ENCODE results near the gene SFXN5. TPM values are rescaled to one million over a fixed set of nuclear protein-coding genes. Genes with fewer than 3 reads are reported as not detected.

The SFXN5 gene
- total and polyA plus RNA-seq, 7 donors = 5.1 to 17.1 (median 12.2) TPM

DNA sequence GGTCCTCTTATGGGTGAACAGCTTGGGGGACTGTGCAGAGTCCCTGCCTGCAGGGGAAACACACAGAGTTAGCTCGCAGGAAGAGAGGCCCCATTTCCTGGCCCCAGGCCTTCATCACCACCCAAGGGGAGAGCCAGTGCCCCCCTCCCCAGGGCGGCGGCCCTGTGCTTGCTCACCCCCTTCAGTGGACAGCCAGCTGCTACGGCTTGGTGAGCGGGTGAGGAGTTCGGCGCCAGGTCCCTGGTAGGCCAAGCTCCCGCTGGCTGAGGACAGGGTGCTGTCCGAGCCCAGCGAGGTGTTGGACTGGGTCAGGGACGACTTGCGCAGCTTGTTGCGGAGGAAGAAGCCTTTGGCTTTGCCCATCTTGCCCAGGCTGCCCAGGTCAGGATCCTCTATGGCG, 17.2 kb upstream of the SFXN5 start:
- peaks cover 5% of the 10 kb centered on the region for H3K4me1 ChIP-seq
- 91 to 95% (median 92%) methylated on average over 12 to 14 of the region's 14 CpGs for WGBS, 3 donors
- no peaks in the 10 kb centered on the region for H3K27me3 ChIP-seq (ENCODE audit: insufficient read depth in 3 of 3, low read length in 2 of 3)
- ATAC-seq = no peak
- TF ChIP-seq, protein P1, sequence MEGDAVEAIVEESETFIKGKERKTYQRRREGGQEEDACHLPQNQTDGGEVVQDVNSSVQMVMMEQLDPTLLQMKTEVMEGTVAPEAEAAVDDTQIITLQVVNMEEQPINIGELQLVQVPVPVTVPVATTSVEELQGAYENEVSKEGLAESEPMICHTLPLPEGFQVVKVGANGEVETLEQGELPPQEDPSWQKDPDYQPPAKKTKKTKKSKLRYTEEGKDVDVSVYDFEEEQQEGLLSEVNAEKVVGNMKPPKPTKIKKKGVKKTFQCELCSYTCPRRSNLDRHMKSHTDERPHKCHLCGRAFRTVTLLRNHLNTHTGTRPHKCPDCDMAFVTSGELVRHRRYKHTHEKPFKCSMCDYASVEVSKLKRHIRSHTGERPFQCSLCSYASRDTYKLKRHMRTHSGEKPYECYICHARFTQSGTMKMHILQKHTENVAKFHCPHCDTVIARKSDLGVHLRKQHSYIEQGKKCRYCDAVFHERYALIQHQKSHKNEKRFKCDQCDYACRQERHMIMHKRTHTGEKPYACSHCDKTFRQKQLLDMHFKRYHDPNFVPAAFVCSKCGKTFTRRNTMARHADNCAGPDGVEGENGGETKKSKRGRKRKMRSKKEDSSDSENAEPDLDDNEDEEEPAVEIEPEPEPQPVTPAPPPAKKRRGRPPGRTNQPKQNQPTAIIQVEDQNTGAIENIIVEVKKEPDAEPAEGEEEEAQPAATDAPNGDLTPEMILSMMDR (IDR thresholded peaks at IDR 0.05) = no peak
- H3K36me3 ChIP-seq (ENCODE audit: insufficient read depth in 1 of 2, low read depth in 1 of 2) = peaks cover 0 to 31% of the 10 kb centered on the region in 2 donors
- no peak overlapping the region for H3K4me3 ChIP-seq
- H3K27ac ChIP-seq = no peak overlapping the region
- DNase-seq = no peak
- no peaks in the 10 kb centered on the region for H3K9me3 ChIP-seq
- intact Hi-C loops (cut with DNase I) = loop anchor here in 1 of 2 donors (5.0 kb wide), 1 partner anchor 91 kb away; no protein-coding TSS in a partner anchor

DNA sequence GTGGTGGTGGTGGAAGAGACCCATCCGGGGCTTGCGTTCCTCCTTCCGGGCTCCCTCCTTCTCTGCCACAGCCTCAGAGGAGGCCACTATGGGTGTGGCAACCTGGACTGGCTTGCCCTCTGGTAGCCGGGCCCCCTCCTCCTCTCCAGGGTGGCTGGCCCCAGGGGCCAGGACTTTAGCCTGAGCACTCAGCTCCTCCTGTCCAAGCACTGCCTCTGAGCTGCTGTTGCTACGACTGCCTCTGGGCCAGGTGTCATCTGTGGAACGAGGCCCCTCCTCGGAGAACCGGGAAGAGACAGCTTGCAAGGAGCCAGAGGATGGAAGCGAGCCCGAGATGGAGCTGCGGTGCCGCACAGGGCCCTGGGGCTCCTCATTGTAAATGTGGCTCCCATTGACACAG, 16.7 kb upstream of the SFXN5 start:
- WGBS, 3 donors = 89 to 94% (median 93%) methylated on average over 12 of the region's 12 CpGs
- Histone ChIP-seq H3K4me3 (no peak overlapping the region), H3K9me3 (no peaks in the 10 kb centered on the region), H3K36me3 (ENCODE audit: insufficient read depth in 1 of 2, low read depth in 1 of 2) (peaks cover 0 to 31% of the 10 kb centered on the region in 2 donors), H3K27me3 (ENCODE audit: insufficient read depth in 3 of 3, low read length in 2 of 3) (no peaks in the 10 kb centered on the region), H3K4me1 (peaks cover 3% of the 10 kb centered on the region), H3K27ac (no peak overlapping the region)
- intact Hi-C loops (cut with DNase I) = loop anchor here in 1 of 2 donors (5.0 kb wide), 1 partner anchor 91 kb away; no protein-coding TSS in a partner anchor
- TF ChIP-seq, protein P1 (IDR thresholded peaks at IDR 0.05) = no peak
- DNase-seq (no peak), ATAC-seq (no peak)

DNA sequence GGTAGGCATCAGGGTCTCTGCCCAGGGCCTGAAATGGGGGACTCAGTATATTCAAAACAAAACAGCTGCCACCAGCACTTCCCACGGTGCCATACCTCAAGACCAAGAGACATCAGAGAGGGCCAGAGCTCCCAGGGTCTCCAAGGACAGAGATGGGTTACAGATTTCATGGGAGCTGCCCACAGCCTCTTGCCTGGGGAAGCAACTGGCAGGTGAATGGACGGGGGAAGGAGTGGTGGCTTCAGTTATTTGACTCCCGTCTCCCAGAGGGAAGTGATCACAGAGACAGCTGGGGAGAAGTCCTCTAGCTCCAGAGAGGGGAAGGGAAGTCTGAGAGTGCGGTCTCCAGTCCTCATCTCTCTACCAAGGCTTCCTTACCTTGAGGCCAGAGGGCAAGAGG, 15.8 kb upstream of the SFXN5 start:
- Histone ChIP-seq H3K9me3 (no peaks in the 10 kb centered on the region), H3K27me3 (ENCODE audit: insufficient read depth in 3 of 3, low read length in 2 of 3) (no peaks in the 10 kb centered on the region), H3K27ac (no peak overlapping the region), H3K4me1 (no peaks in the 10 kb centered on the region), H3K36me3 (ENCODE audit: insufficient read depth in 1 of 2, low read depth in 1 of 2) (peaks cover 0 to 31% of the 10 kb centered on the region in 2 donors), H3K4me3 (no peak overlapping the region)
- intact Hi-C loops (cut with DNase I) = loop anchor here in 1 of 2 donors (5.0 kb wide), 1 partner anchor 90 kb away; no protein-coding TSS in a partner anchor
- 65 to 79% (median 72%) methylated on average over 4 of the region's 4 CpGs for WGBS, 3 donors
- TF ChIP-seq, protein P1 (IDR thresholded peaks at IDR 0.05) = no peak
- ATAC-seq = no peak
- DNase-seq = no peak

DNA sequence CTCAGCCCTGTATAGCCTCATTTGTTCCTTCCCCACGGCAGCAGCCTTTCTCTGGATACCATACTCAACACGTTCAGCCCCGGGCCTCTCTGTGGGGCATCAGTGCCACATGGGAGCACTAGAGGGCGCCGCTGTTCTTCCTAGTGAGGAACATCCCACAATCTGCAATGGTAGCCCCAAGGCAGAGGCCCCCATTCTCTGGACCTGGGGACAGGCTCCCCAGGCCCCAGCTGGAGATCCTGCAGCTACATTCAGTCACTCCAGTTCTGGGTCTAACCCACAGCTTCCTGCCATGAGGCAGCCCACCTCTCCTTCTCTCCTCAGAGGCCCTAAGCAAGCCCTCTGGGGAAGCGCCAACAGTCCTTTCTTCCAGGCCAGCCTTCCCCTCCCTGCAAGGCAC, 14.2 kb upstream of the SFXN5 start:
- Histone ChIP-seq H3K4me3 (no peak overlapping the region), H3K27me3 (ENCODE audit: insufficient read depth in 3 of 3, low read length in 2 of 3) (no peaks in the 10 kb centered on the region), H3K4me1 (no peaks in the 10 kb centered on the region), H3K27ac (no peak overlapping the region), H3K9me3 (no peaks in the 10 kb centered on the region), H3K36me3 (ENCODE audit: insufficient read depth in 1 of 2, low read depth in 1 of 2) (peaks cover 0 to 36% of the 10 kb centered on the region in 2 donors)
- intact Hi-C loops (cut with DNase I) = loop anchor here (2.0 to 5.0 kb wide), 2 partner anchors 71 to 88 kb away; no protein-coding TSS in a partner anchor
- 17 to 21% (median 18%) methylated on average over 6 of the region's 6 CpGs for WGBS, 3 donors
- DNase-seq (peak; percentile 84 to 91), ATAC-seq (peak; percentile 82 to 94 (median 86))
- TF ChIP-seq, protein P1 (IDR thresholded peaks at IDR 0.05) = peak; percentile 95

DNA sequence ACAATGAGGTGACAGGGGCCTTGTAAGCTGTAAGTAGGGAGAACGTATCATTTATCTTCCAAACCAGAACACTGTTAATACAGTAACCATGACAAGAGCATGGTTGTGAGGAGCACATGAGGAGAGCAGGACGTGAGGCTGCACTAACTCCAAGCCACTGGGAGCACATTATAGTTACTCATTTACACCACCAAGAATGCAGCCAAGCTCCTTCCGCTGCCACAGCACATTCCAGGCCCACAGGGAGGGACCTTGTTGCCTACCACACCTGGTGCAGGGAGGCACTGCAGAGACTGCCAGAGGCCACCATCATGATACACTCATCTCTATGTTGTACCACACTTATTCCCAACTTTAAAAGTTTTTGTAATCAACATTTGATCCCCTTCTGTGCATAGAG, 13.5 kb upstream of the SFXN5 start:
- peaks cover 0 to 43% of the 10 kb centered on the region in 2 donors for H3K36me3 ChIP-seq (ENCODE audit: insufficient read depth in 1 of 2, low read depth in 1 of 2)
- no peaks in the 10 kb centered on the region for H3K9me3 ChIP-seq
- no peak for DNase-seq
- intact Hi-C loops (cut with DNase I) = loop anchor here (2.0 to 5.0 kb wide), 2 partner anchors 72 to 88 kb away; no protein-coding TSS in a partner anchor
- no peak overlapping the region for H3K27ac ChIP-seq
- H3K4me1 ChIP-seq = no peaks in the 10 kb centered on the region
- H3K4me3 ChIP-seq = no peak overlapping the region
- TF ChIP-seq, protein P1 (IDR thresholded peaks at IDR 0.05) = no peak
- no peak for ATAC-seq
- 73 to 91% (median 90%) methylated on average over 3 of the region's 3 CpGs for WGBS, 3 donors
- no peaks in the 10 kb centered on the region for H3K27me3 ChIP-seq (ENCODE audit: insufficient read depth in 3 of 3, low read length in 2 of 3)

All from psoas muscle (tissue), 8 donors.